Neural cell (in vitro differentiated cells): ENCODE measurements around the gene VPREB3. TPM values are rescaled to one million over a fixed set of nuclear protein-coding genes. Genes with fewer than 3 reads are reported as not detected.

Experiments used
- H2AFZ ChIP-seq: fragments of 200-600, 300-800 bp; sonication (generic), shearing (Covaris generic); 2 replicates; pipeline ENCODE4 v1.6.0; 2014; ENCODE audit warnings: low read depth, mild to moderate bottlenecking, antibody characterized with exemption, low read length, moderate library complexity
- H3F3A ChIP-seq: fragments of 200-600 bp; shearing (Covaris generic); 2 replicates; pipeline ENCODE4 v1.6.1; 2016; ENCODE audit warnings: mild to moderate bottlenecking, moderate library complexity, mixed read lengths, antibody characterized with exemption, low read length; ENCODE audit not compliant: insufficient read depth, poor library complexity, severe bottlenecking
- H3K27ac ChIP-seq: fragments of 200-600, 300-800 bp; sonication (generic), shearing (Covaris generic); 2 replicates; pipeline ENCODE4 v1.5.1; 2014; ENCODE audit warnings: mild to moderate bottlenecking, low read length, moderate library complexity
- H3K27me3 ChIP-seq: fragments of 300-800, 200-600 bp; sonication (generic), shearing (Covaris generic); 2 replicates; pipeline ENCODE4 v1.6.0; 2014; ENCODE audit warnings: mild to moderate bottlenecking, low read depth, low read length, moderate library complexity; ENCODE audit not compliant: insufficient read depth
- H3K36me3 ChIP-seq: fragments of 300-800, 200-600 bp; sonication (generic), shearing (Covaris generic); 2 replicates; pipeline ENCODE4 v1.5.1; 2014; ENCODE audit warnings: mild to moderate bottlenecking, antibody characterized with exemption, low read length, moderate library complexity; ENCODE audit not compliant: insufficient read depth
- H3K4me2 ChIP-seq: fragments of 300-800, 200-600 bp; sonication (generic), shearing (Covaris generic); 2 replicates; pipeline ENCODE4 v1.6.0; 2014; ENCODE audit warnings: mild to moderate bottlenecking, low read length
- H3K4me3 ChIP-seq: fragments of 300-800, 200-600 bp; sonication (generic), shearing (Covaris generic); 2 replicates; pipeline ENCODE4 v1.5.1; 2014; ENCODE audit warnings: mild to moderate bottlenecking, low read length, moderate library complexity
- H3K79me2 ChIP-seq: fragments of 200-600 bp; shearing (Covaris generic); replicated peaks from 2 replicates; pipeline ENCODE4 v1.6.0; 2014; ENCODE audit warnings: mild to moderate bottlenecking, low read length, moderate library complexity; ENCODE audit not compliant: insufficient read depth
- H3K9ac ChIP-seq: fragments of 300-800, 200-600 bp; sonication (generic), shearing (Covaris generic); 2 replicates; pipeline ENCODE4 v1.6.1; 2016; ENCODE audit warnings: mild to moderate bottlenecking, low read length, mixed read lengths
- H3K9me2 ChIP-seq: fragments of 200-600 bp; shearing (Covaris generic); 2 replicates; pipeline ENCODE4 v1.6.1; 2016; ENCODE audit warnings: mild to moderate bottlenecking, low read length, mixed read lengths; ENCODE audit not compliant: insufficient read depth
- H3K9me3 ChIP-seq: fragments of 200-600, 300-800 bp; sonication (generic), shearing (Covaris generic); 2 replicates; pipeline ENCODE4 v1.6.1; 2016; ENCODE audit warnings: mild to moderate bottlenecking, mixed run types, low read length, moderate library complexity, mixed read lengths
- H4K20me1 ChIP-seq: fragments of 200-600 bp; shearing (Covaris generic); 2 replicates; pipeline ENCODE4 v1.6.1; 2016; ENCODE audit warnings: mild to moderate bottlenecking, mixed run types; ENCODE audit not compliant: insufficient read depth
- EP300 ChIP-seq: fragments of 450-650 bp; conservative IDR thresholded peaks from 2 replicates; pipeline ENCODE4 v1.6.1; 2014; ENCODE audit warnings: antibody characterized with exemption, mild to moderate bottlenecking, moderate library complexity; ENCODE audit not compliant: poor library complexity, severe bottlenecking
- EZH2 ChIP-seq: fragments of 200-600, 300-800 bp; shearing (Covaris generic), sonication (generic); IDR thresholded peaks from 2 replicates; pipeline ENCODE4 v1.6.1; 2014; ENCODE audit warnings: antibody characterized with exemption, low read length, borderline replicate concordance, mild to moderate bottlenecking; ENCODE audit not compliant: insufficient read depth, poor library complexity, severe bottlenecking
- MXI1 ChIP-seq: fragments of 450-650 bp; conservative IDR thresholded peaks from 2 replicates; pipeline ENCODE4 v1.6.1; 2014; ENCODE audit warnings: antibody characterized with exemption, mild to moderate bottlenecking; ENCODE audit not compliant: poor library complexity, severe bottlenecking
- POLR2AphosphoS5 ChIP-seq: IDR thresholded peaks from 2 replicates; pipeline ENCODE4 v1.6.1; 2012
- RAD21 ChIP-seq: fragments of 450-650 bp; conservative IDR thresholded peaks from 2 replicates; pipeline ENCODE4 v1.6.1; 2014; ENCODE audit warnings: antibody characterized with exemption, mild to moderate bottlenecking, moderate library complexity
- SMC3 ChIP-seq: fragments of 450-650 bp; conservative IDR thresholded peaks from 2 replicates; pipeline ENCODE4 v1.6.1; 2014; ENCODE audit warnings: antibody characterized with exemption, mild to moderate bottlenecking, moderate library complexity; ENCODE audit not compliant: poor library complexity
- TAF1 ChIP-seq: IDR thresholded peaks from 2 replicates; pipeline ENCODE4 v1.6.1; 2012; ENCODE audit warnings: low read depth
- polyA plus RNA-seq: library from polyadenylated mRNA; depleted of rRNA; stranded (reverse); fragments of >200 nt; gene quantifications from 2 replicates; pipeline ENCODE4 v1.2.3, GENCODE V29; 2014
- TF ChIP-seq, protein P1 (sequence below): fragments of 450-650 bp; IDR thresholded peaks from 2 replicates; pipeline ENCODE4 v1.5.1; 2014; ENCODE audit warnings: antibody characterized with exemption, mild to moderate bottlenecking, moderate library complexity; ENCODE audit not compliant: poor library complexity, severe bottlenecking
- TF ChIP-seq, protein P2 (sequence below): IDR thresholded peaks from 2 replicates; pipeline ENCODE4 v1.6.1; 2012; ENCODE audit warnings: borderline replicate concordance

VPREB3 gene
- polyA plus RNA-seq, 1 donor from 2014 or later: not detected

DNA sequence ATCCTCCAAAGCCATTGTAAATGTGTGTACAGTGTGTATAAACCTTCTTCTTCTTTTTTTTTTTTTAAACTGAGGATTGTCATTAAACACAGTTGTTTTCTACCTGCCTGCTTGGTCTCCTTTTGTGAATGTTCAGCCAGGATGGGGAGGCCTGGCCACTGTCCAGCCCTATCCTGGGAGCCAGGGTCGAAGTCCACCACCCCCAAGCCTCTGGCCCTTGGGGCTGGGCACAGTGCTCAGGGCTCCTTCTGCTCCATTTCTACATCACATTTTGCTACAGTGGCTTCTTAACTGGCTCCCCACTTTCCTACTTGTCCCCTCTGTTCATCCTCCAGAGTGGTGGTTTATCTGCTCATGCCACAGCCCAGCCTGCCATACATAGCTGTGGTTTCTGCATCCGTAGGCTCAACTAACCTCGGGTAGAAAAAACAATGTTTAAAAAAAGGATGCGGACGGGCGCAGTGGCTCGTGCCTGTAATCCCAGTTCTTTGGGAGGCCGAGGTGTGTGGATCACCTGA lies 30.0 kb upstream of the VPREB3 start:
- no peaks in the 10 kb centered on the region for H3F3A ChIP-seq
- no peaks in the 10 kb centered on the region for H3K36me3 ChIP-seq
- no peak overlapping the region for H2AFZ ChIP-seq
- H3K9me2 ChIP-seq: no peaks in the 10 kb centered on the region
- no peaks in the 10 kb centered on the region for H3K27me3 ChIP-seq
- no peak for TF ChIP-seq TAF1
- TF ChIP-seq MXI1: no peak
- no peak for TF ChIP-seq POLR2AphosphoS5
- no peak overlapping the region for H3K4me2 ChIP-seq
- H4K20me1 ChIP-seq: no peaks in the 10 kb centered on the region
- no peak overlapping the region for H3K9ac ChIP-seq
- H3K27ac ChIP-seq: no peak overlapping the region
- peaks cover 19% of the 10 kb centered on the region for H3K79me2 ChIP-seq
- H3K4me3 ChIP-seq: no peak overlapping the region
- H3K9me3 ChIP-seq: no peaks in the 10 kb centered on the region

DNA sequence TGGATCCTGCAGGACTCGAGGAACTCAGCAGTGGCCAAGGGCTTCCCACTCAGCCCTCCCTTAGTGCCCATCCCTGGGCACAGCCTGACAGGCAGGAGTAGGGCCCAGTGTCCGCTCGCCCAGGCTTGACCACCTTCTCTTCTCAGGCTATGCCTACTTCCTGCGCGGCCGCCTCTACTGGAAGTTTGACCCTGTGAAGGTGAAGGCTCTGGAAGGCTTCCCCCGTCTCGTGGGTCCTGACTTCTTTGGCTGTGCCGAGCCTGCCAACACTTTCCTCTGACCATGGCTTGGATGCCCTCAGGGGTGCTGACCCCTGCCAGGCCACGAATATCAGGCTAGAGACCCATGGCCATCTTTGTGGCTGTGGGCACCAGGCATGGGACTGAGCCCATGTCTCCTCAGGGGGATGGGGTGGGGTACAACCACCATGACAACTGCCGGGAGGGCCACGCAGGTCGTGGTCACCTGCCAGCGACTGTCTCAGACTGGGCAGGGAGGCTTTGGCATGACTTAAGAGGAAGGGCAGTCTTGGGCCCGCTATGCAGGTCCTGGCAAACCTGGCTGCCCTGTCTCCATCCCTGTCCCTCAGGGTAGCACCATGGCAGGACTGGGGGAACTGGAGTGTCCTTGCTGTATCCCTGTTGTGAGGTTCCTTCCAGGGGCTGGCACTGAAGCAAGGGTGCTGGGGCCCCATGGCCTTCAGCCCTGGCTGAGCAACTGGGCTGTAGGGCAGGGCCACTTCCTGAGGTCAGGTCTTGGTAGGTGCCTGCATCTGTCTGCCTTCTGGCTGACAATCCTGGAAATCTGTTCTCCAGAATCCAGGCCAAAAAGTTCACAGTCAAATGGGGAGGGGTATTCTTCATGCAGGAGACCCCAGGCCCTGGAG lies 29.3 kb upstream of the VPREB3 start:
- TF ChIP-seq POLR2AphosphoS5: no peak
- no peak for TF ChIP-seq MXI1
- no peak for TF ChIP-seq TAF1
- no peak for TF ChIP-seq RAD21
- TF ChIP-seq SMC3: no peak
- TF ChIP-seq, protein P1, sequence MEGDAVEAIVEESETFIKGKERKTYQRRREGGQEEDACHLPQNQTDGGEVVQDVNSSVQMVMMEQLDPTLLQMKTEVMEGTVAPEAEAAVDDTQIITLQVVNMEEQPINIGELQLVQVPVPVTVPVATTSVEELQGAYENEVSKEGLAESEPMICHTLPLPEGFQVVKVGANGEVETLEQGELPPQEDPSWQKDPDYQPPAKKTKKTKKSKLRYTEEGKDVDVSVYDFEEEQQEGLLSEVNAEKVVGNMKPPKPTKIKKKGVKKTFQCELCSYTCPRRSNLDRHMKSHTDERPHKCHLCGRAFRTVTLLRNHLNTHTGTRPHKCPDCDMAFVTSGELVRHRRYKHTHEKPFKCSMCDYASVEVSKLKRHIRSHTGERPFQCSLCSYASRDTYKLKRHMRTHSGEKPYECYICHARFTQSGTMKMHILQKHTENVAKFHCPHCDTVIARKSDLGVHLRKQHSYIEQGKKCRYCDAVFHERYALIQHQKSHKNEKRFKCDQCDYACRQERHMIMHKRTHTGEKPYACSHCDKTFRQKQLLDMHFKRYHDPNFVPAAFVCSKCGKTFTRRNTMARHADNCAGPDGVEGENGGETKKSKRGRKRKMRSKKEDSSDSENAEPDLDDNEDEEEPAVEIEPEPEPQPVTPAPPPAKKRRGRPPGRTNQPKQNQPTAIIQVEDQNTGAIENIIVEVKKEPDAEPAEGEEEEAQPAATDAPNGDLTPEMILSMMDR: no peak
- TF ChIP-seq, protein P2, sequence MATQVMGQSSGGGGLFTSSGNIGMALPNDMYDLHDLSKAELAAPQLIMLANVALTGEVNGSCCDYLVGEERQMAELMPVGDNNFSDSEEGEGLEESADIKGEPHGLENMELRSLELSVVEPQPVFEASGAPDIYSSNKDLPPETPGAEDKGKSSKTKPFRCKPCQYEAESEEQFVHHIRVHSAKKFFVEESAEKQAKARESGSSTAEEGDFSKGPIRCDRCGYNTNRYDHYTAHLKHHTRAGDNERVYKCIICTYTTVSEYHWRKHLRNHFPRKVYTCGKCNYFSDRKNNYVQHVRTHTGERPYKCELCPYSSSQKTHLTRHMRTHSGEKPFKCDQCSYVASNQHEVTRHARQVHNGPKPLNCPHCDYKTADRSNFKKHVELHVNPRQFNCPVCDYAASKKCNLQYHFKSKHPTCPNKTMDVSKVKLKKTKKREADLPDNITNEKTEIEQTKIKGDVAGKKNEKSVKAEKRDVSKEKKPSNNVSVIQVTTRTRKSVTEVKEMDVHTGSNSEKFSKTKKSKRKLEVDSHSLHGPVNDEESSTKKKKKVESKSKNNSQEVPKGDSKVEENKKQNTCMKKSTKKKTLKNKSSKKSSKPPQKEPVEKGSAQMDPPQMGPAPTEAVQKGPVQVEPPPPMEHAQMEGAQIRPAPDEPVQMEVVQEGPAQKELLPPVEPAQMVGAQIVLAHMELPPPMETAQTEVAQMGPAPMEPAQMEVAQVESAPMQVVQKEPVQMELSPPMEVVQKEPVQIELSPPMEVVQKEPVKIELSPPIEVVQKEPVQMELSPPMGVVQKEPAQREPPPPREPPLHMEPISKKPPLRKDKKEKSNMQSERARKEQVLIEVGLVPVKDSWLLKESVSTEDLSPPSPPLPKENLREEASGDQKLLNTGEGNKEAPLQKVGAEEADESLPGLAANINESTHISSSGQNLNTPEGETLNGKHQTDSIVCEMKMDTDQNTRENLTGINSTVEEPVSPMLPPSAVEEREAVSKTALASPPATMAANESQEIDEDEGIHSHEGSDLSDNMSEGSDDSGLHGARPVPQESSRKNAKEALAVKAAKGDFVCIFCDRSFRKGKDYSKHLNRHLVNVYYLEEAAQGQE: no peak
- no peak for TF ChIP-seq EZH2
- TF ChIP-seq EP300: no peak
- no peak overlapping the region for H3K4me2 ChIP-seq
- H3K9me3 ChIP-seq: no peaks in the 10 kb centered on the region
- no peak overlapping the region for H3K4me3 ChIP-seq
- H3K9me2 ChIP-seq: no peaks in the 10 kb centered on the region
- H3K27ac ChIP-seq: no peak overlapping the region
- no peak overlapping the region for H2AFZ ChIP-seq
- no peaks in the 10 kb centered on the region for H3F3A ChIP-seq
- H3K79me2 ChIP-seq: peaks cover 12% of the 10 kb centered on the region
- no peaks in the 10 kb centered on the region for H4K20me1 ChIP-seq
- no peaks in the 10 kb centered on the region for H3K27me3 ChIP-seq
- no peaks in the 10 kb centered on the region for H3K36me3 ChIP-seq
- no peak overlapping the region for H3K9ac ChIP-seq
